ENCODE measurements around the gene PTPRB. TPM values are rescaled to one million over a fixed set of nuclear protein-coding genes. Genes with fewer than 3 reads are reported as not detected.

The PTPRB gene
- total and polyA plus RNA-seq, 2 donors (not counting 3 experiments of a cell fraction or from before 2014, with no cell fraction given), result 64.1 to 151 TPM

DNA sequence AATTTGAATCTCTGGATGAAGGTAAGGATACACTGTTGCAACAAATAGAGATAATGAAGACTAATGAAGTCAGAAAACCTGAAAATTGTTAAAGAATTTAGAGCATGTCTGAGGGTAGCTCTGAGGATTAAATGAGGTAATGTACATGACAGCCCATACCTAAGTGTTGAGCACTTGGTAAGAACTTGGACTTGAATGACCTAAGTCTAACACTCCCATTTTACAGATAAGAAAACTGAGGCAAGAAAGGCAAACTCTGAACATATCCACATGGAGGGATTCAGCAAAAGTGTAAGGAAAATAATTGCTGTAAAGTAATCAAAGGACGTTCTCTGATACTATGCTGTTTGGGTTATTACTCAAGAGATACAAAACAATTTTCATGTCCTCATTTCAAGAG lies 29.0 kb downstream of the PTPRB start:
- intact Hi-C loops (cut with micrococcal nuclease), result no loop called here
- DNase-seq (ENCODE audit: low read depth, low spot score), result no peak
- CTCF ChIA-PET, result interaction anchor here (1.1 to 3.4 kb wide), 3 partner anchors 10 to 111 kb away, joined by 3 to 26 read pairs (median 4); no protein-coding TSS in a partner anchor

More for the DNA sequence above, 29.0 kb downstream of the PTPRB start:
- H3K4me1 ChIP-seq (ENCODE audit: control insufficient read depth, extremely low read depth, insufficient read depth, low read length), result peaks cover 74% of the 10 kb centered on the region
- TF ChIP-seq EZH2 (IDR thresholded peaks at IDR 0.05; ENCODE audit: borderline replicate concordance, low read depth, low read length, severe bottlenecking) (no peak), JUN (IDR thresholded peaks at IDR 0.05; ENCODE audit: borderline replicate concordance, insufficient read depth, insufficient read length, low read depth) (no peak), POLR2AphosphoS5 (IDR thresholded peaks at IDR 0.05; ENCODE audit: insufficient read depth, low read depth, low read length) (no peak), MYC (IDR thresholded peaks at IDR 0.05; ENCODE audit: low read depth, low read length) (no peak), FOS (IDR thresholded peaks at IDR 0.05; ENCODE audit: borderline replicate concordance, insufficient read depth, low read length) (no peak)
- TF ChIP-seq, protein P1, sequence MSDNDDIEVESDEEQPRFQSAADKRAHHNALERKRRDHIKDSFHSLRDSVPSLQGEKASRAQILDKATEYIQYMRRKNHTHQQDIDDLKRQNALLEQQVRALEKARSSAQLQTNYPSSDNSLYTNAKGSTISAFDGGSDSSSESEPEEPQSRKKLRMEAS (IDR thresholded peaks at IDR 0.05; ENCODE audit: insufficient read depth, insufficient read length), result no peak
- TF ChIP-seq, protein P2, sequence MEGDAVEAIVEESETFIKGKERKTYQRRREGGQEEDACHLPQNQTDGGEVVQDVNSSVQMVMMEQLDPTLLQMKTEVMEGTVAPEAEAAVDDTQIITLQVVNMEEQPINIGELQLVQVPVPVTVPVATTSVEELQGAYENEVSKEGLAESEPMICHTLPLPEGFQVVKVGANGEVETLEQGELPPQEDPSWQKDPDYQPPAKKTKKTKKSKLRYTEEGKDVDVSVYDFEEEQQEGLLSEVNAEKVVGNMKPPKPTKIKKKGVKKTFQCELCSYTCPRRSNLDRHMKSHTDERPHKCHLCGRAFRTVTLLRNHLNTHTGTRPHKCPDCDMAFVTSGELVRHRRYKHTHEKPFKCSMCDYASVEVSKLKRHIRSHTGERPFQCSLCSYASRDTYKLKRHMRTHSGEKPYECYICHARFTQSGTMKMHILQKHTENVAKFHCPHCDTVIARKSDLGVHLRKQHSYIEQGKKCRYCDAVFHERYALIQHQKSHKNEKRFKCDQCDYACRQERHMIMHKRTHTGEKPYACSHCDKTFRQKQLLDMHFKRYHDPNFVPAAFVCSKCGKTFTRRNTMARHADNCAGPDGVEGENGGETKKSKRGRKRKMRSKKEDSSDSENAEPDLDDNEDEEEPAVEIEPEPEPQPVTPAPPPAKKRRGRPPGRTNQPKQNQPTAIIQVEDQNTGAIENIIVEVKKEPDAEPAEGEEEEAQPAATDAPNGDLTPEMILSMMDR (IDR thresholded peaks at IDR 0.05; ENCODE audit: extremely low read depth in 1 of 2, insufficient read depth in 1 of 2, low read depth in 1 of 2, low read length in 2 of 2), result no peak
- TSS peak; percentile 10 for BruUV-seq (replicated peaks)
- H3K27ac ChIP-seq (ENCODE audit: insufficient read depth, low read depth, low read length), result no peak overlapping the region
- H4K20me1 ChIP-seq (replicated peaks; ENCODE audit: control insufficient read depth, extremely low read depth, insufficient read depth, low read length), result no peaks in the 10 kb centered on the region
- FAIRE-seq, result no peak
- peak overlapping the region; percentile 57 for H3K4me2 ChIP-seq (ENCODE audit: insufficient read depth, low read length)
- peaks cover 70% of the 10 kb centered on the region for H3K79me2 ChIP-seq (ENCODE audit: control insufficient read depth, insufficient read depth, low read length)
- no peaks in the 10 kb centered on the region for H3K9me3 ChIP-seq (replicated peaks; ENCODE audit: control insufficient read depth, insufficient read depth, low read length)
- H3K27me3 ChIP-seq (ENCODE audit: control insufficient read depth in 2 of 2, insufficient read depth in 2 of 2, low read length in 2 of 2), result no peaks in the 10 kb centered on the region
- H3K4me3 ChIP-seq (replicated peaks in 1 of 3; ENCODE audit: insufficient read depth in 1 of 3, low read depth in 1 of 3, low read length in 3 of 3), result peak overlapping the region in 2 of 3 experiments; percentile 33 to 49
- no peak overlapping the region for H3K9ac ChIP-seq (replicated peaks; ENCODE audit: extremely low read depth, insufficient read depth, low read length)
- no peaks in the 10 kb centered on the region for H3K9me1 ChIP-seq (replicated peaks; ENCODE audit: control insufficient read depth, extremely low read depth, insufficient read depth, low read length)
- H3K36me3 ChIP-seq (ENCODE audit: control insufficient read depth in 2 of 2, extremely low read depth in 1 of 2, insufficient read depth in 2 of 2, low read length in 2 of 2), result peaks cover 5 to 18% of the 10 kb centered on the region in 2 experiments
- POLR2A ChIA-PET, result no interaction called here
- dilution Hi-C loops (cut with MboI; ENCODE audit: extremely low pct_ligation_motif_present, low sequenced_read_pairs), result loop anchor here (25.0 kb wide), 1 partner anchor 104 kb away; no protein-coding TSS in a partner anchor
- H2AFZ ChIP-seq (ENCODE audit: low read depth, low read length), result no peak overlapping the region
